SIG-M5 treated with dmso at 0.1 percent for 504 hours (cell line): ENCODE results near the gene PRCD.
A peak's percentile ranks its signal among the peaks of the same experiment; 100 is the strongest.
"Not testable (repeated sequence)": the region's sequence is repeated elsewhere in the genome, so short reads cannot be mapped to it uniquely, and the experiment has no call there.

ENCODE experiments used
- DNase-seq: peaks from one replicate; lab custom pipeline; 2025; ENCODE audit not compliant: unreplicated experiment; lab: John Stamatoyannopoulos, UW

The PRCD gene

DNA sequence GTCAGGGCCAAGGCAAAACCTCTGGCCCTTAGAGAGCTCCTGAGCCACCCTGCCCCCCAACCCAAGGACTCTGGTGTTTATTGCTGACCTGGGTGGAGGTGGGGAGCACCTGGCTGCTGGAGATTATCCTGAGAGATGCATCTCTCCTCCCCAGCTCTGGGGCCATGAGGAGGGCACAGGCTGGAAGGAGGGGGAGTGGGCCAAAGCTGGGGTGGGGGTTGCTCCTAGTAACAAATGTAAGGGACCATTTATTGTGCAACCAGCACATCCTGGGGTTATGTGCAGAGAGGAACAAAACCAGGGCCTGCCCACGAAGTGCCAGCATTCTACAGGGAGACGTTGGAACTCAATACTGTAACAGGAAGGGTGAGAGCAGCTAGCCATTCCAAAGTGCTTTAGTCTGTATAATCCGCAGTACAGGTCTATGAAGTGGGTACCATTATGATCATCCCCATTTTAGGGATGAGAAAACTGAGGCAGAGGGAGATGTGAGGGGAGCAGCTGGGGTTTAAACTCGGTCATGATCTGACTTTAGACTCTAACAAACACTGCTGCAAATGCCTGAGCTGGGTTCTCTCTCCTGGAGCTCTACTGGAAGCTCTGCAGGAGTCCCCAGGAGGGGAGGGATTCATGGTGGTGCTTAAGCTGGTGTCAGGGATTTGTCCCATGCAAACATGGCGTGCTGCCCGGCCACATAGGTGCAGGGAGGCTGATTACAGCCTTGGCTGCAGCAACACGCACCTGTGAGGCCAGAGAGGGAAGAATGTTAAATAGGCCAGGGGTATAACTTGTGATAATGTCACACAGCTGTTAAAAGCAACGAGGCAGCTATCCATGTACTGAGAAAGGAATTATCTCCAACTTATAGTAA, 37.3 kb upstream of the PRCD start:
- DNase-seq = peak; percentile 19

DNA sequence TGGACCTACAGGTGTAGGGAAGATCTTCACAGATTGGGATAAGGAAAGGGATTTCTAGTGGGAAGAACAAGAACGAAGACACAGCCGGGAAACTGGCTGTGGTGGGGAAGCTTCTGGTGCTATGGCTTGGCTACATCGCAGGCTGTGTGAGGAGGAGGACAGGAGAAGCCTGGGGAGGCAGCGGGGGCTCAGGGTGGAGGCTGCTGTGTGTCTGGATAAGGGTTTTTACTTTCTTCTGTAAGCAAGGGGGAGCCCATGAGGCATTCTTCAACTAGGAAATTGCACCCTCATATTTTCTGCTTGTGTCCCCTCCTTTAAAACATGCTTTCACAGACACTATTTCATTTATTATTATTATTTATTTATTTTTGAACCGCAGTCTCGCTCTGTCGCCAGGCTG, 35.7 kb upstream of the PRCD start:
- peak; percentile 72 for DNase-seq

DNA sequence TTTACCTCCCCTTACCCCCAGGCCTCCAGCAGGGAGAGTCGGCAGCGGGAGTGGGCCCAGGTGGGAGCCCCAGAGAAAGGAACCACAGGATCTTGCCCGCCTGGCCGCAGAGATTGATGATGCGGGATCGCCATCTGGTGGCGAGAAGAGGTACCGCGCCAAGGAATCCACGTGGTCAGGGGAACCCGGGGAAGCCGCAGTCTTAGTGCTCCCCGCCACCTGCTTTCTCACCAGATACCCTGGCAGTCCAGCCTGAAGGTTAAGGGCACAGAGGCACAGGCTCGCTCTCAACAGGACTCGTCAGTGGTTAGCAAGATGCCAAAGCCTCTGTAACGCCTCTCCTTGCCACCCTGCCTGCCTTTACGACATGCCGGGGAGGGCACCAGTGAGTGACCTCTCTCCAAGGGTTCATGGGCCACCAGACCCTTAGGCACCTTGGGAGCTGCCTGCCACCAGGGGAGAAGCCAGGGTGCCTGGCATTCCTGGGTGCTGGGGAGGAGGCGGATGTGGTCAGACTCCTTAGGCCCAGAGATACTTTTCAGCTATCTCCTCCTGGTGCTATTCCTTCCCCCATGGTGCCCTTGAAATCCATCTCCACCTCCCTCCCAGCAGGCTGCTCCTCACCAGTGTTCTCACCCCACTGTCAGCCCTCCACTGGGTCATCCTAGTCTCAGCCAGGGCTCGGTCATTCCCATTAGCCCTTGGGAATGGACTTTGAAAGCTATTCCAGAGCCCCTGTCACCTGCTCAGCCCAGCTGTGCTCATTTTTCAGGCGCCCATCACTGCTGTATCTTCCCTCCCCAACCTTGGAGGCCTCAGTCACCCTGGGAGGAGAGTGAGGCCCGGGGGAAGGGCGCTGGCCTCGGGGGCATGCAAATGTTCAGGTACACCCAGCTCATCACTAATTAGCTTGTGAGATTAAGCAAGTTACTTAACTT, 33.2 kb upstream of the PRCD start:
- peak; percentile 81 for DNase-seq

GRCh38 chr17:76508472-76509063, 31.3 kb upstream of the PRCD start:
- not testable (repeated sequence) for DNase-seq

DNA sequence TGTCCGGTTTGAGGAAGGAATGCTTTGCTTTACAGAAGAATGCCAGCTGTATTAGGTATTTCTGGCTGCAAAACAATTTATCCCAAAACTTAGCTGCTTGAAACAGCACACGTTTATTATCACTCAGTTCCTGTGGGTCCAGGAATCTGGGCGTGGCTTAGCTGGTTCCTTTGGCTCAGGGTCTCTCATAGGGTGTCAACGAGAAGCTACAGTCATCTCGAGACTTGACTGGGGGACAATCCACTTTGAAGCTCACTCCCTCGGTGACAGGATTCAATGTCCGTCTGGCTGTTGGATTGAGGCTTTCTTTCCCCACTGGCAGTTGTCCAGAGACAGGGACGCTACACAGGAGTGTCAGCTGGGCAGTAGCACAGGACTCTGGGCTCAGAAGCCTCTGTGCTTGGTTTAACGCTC, 29.0 kb upstream of the PRCD start:
- no peak for DNase-seq

- peak; percentile 42 for DNase-seq
Measured at GRCh38 chr17:76511668-76512365, 28.0 kb upstream of the PRCD start.

DNA sequence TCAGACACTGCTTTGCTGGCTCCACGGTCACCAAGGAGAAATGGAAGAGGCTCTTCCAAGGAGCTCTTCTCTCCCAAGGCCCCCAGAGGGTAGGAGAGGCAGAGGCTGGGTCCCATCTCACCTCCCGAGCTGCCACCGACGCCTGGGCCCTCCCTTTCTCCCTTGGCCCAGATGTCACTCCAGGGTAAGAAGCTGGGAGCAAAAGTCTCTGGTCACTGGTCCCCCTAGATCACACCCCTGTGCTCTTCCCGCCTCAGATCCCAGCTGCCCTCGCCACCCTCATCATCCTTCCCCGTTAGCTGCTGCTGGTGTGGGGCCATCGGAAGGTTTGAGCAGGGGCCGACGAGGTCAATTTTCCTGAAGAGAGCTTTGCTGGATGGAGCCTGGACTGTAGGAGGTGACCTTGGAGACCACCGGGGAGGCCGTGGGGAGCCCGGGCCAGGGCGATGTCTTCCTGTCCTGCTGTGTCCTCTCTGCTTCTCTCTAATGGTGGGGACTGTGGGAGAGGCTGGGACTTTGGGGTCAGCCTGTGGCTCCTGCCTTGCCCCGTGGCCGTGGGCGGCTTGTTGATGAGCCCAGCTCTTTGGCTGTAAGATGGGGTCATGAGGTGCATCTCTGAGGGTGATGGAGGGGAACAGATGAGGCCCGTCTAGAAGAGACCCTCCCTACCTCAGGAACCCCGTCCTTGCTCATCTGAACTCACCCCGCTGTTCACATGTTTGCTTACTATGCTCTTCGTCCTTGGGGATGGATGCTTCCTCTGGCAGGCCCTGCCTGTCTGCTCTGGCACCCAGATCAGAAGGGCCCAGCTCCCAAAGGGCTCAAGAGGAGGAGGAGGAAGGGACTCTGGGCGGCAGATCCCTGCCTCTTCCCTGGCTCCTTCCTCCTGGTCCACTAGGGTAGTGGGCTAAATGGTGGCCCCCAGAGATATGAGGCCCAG, 27.2 kb upstream of the PRCD start:
- DNase-seq = no peak

- DNase-seq = no peak
Measured at GRCh38 chr17:76513306-76513692, 26.5 kb upstream of the PRCD start.

DNA sequence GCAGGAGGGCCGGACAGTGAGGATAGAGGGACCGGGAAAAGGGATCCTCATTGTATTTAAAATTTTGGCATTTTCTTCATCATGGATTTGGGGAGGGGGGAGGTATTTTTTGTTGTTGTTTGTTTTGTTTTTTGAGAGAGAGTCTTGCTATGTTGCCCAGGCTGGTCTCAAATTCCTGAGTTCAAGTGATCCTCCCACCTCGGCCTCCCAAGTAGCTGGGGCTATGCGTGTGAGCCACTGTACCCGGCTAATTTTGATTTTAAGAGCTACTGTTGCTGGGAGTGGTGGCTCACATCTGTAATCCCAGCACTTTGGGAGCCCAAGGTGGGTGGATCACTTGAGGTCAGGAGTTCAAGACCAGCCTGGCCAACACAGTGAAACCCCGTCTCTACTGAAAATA, 25.5 kb upstream of the PRCD start:
- not testable (repeated sequence) for DNase-seq

DNA sequence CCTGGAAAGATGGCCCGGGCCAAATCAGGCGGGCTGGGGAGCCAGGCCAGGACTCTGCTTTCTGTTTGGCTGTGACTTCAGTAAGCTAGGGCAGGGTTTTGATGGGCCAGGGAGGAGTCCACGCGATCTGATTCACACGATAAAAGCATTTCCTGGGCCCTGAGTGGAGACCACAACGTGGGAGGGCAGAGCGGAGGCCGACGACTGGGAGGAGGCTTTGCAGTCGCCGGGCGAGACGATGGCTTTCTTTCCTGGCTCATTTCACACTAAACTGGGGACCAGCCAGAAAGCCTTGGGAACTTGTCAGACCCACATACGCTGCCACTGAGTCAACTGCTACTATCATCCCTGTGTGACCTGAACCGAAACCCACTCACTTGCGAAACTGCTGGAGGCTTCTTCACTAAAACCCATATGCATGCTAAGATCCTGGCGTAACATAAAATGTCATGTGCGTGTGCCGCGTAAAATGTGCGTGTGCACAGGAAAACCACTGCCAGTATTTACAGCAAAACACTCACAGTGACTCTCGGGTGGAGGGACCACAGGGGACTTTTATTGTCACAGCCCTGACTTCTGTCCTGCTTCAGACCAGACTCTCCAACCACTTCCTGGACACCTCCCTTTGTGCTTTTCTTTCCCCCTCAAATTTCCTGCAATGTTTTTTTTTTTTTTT, 24.4 kb upstream of the PRCD start:
- peak; percentile 89 for DNase-seq

DNA sequence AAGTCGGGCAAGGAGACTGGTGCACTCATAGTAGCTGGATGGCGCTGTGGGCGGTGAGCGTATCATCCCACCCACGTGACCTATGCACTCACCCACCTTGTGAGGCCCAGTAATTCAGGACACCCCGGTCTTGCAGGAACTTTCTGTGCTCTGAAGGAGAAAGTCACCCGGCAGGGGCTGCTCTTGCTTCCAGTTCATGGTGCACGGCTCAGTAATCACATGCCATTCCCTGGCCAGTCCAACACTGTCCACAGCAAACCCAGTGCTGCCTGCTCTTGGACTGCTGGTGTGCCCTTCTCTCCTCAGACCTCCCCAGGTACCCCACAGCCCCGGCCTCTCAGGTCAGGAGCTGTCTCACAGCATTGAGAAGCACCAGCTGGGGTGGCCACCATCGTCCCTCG, 22.2 kb upstream of the PRCD start:
- no peak for DNase-seq

- no peak for DNase-seq
Measured at GRCh38 chr17:76519048-76519966, 20.5 kb upstream of the PRCD start.

DNA sequence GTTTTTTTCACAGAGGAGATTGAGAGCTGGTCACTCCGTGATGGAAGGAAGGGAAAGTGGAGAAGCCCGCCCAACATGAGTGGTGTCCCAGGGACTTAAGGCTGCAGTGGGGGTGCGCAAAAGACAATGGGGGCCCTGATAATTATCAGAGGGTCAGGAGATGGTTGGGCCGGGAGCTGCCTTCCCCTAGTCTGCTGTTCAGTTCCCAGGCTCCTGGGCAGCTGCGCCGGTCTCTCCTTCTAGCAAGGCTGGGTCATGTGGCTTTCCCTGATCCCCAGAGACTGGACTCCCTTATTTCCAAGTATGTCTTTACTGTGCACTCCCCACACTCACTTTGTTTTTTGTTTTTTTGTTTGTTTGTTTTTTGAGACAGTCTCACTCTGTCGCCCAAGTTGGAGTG, 18.6 kb upstream of the PRCD start:
- DNase-seq = no peak

GRCh38 chr17:76521683-76522082, 18.2 kb upstream of the PRCD start:
- DNase-seq = not testable (repeated sequence)

DNA sequence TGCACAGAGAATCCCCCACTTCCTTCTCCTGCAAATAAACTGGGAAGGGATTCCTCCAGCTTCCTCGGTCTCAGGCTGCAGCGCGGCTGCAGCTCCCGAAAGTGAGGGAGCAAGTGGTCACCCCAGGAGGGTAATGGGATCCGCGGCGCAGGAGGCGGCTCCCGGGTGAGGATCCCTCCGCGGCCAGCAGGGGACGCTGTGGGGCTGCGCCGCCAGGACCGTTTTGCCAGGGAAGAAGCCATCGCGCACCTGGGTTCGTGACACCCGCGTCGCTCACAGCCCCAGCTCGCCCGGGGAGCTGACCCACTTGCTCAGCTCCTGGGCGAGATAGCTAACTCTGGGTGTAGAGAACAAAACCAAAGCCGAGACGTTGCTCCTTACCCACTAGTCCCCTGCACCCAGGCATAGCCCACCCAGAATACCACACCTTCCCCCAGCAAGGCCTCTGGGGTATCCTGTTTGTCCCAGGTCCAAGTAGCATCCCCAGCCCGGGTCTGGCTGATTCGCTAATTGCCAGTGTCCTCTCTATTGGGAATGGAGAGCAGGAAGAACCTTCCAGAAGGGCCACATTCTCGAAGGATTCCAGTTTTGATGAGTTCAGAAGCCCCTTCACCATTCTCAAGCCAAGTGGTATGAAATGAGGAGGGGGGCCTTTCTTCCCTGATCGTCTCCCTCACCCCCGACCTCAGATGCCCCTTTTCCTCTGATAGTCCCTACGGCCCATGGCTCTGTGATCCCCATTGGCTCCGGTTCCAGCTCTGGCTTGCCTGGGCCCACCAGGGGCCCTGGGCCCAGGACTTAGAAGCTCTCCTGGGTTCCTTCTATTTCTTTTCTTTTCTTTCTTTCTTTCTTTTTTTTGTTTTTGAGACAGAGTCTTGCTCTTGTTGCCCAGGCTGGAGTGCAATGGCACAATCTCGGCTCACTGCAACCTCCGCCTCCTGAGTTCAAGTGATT, 16.5 kb upstream of the PRCD start:
- peak; percentile 46 for DNase-seq

GRCh38 chr17:76524598-76525512, 15.0 kb upstream of the PRCD start:
- no peak for DNase-seq
